Thoracic aorta (tissue), 2 donors: ENCODE measurements around the gene KCNH2. TPM values are rescaled to one million over a fixed set of nuclear protein-coding genes. Genes with fewer than 3 reads are reported as not detected.

Source experiments
- ATAC-seq: fragments of 150-250 bp; one replicate; pipeline ENCODE4 v1.8.0; 2017; ENCODE audit warnings: low read depth; ENCODE audit not compliant: insufficient number of reproducible peaks, low FRiP score
- DNase-seq: peaks from one replicate; pipeline ENCODE4 v3.0.0-alpha.2; 2020; ENCODE audit warnings: low spot score
- H3K27ac ChIP-seq, 2 donors: fragments of 200-600 bp; sonication (generic); 1 replicate in 1 of 2; 2 replicates in 1 of 2; pipeline ENCODE4 v1.5.1; 2016; ENCODE audit warnings: mild to moderate bottlenecking in 2 of 2, moderate library complexity in 2 of 2
- H3K27me3 ChIP-seq: fragments of 200-600 bp; sonication (generic); replicated peaks from 2 replicates; pipeline ENCODE4 v1.6.0; 2016; ENCODE audit warnings: mild to moderate bottlenecking; ENCODE audit not compliant: insufficient read depth
- H3K36me3 ChIP-seq: fragments of 200-600 bp; sonication (generic); one replicate; pipeline ENCODE4 v1.5.1; 2016
- H3K4me1 ChIP-seq, 2 donors: fragments of 200-600 bp; sonication (generic); 1 replicate in 1 of 2; 2 replicates in 1 of 2; pipeline versions ENCODE4 v1.5.1 to v1.6.0; 2016; ENCODE audit warnings: low read depth in 2 of 2, mild to moderate bottlenecking in 1 of 2; ENCODE audit not compliant: control insufficient read depth in 1 of 2
- H3K4me3 ChIP-seq: fragments of 200-600 bp; sonication (generic); 2 replicates; pipeline ENCODE4 v1.5.1; 2016; ENCODE audit warnings: mild to moderate bottlenecking
- H3K9me3 ChIP-seq: fragments of 200-600 bp; sonication (generic); 2 replicates; pipeline ENCODE4 v1.5.1; 2016
- CTCF ChIP-seq: fragments of 200-600 bp; sonication (generic); IDR thresholded peaks from one replicate; pipeline ENCODE4 v1.5.1; 2019; ENCODE audit warnings: antibody characterized with exemption
- total RNA-seq, 2 donors: library from RNA; depleted of rRNA; stranded (reverse); fragments of >200 nt; gene quantifications; one replicate each; pipeline versions ENCODE4 v1.1.0 to v1.2.3, GENCODE V29; 2016

The KCNH2 gene
- total RNA-seq, 2 donors from 2014 or later = 1.2 TPM; not detected in 1

- Histone ChIP-seq H3K36me3 (no peaks in the 10 kb centered on the region), H3K9me3 (no peaks in the 10 kb centered on the region), H3K4me1 (peaks cover 0 to 9% of the 10 kb centered on the region in 2 donors), H3K27me3 (no peaks in the 10 kb centered on the region), H3K27ac (no peak overlapping the region), H3K4me3 (no peak overlapping the region)
- no peak for TF ChIP-seq CTCF
- DNase-seq (no peak), ATAC-seq (no peak)
Observed at GRCh38 chr7:150934045-150934766, 43.9 kb downstream of the KCNH2 start.

- Histone ChIP-seq H3K9me3 (no peaks in the 10 kb centered on the region), H3K27me3 (no peaks in the 10 kb centered on the region), H3K4me3 (no peak overlapping the region), H3K36me3 (no peaks in the 10 kb centered on the region), H3K4me1 (no peaks in the 10 kb centered on the region), H3K27ac (no peak overlapping the region)
- no peak for TF ChIP-seq CTCF
- DNase-seq (no peak), ATAC-seq (no peak)
Observed at GRCh38 chr7:150931199-150931869, 46.8 kb downstream of the KCNH2 start.

- Histone ChIP-seq H3K9me3 (no peaks in the 10 kb centered on the region), H3K4me3 (no peak overlapping the region), H3K4me1 (no peaks in the 10 kb centered on the region), H3K27ac (no peak overlapping the region), H3K36me3 (no peaks in the 10 kb centered on the region), H3K27me3 (no peaks in the 10 kb centered on the region)
- TF ChIP-seq CTCF = no peak
- no peak for ATAC-seq
- DNase-seq = no peak
Observed at GRCh38 chr7:150928541-150928940, 49.6 kb downstream of the KCNH2 start.

GRCh38 chr7:150927956-150928344, 50.2 kb downstream of the KCNH2 start:
- Histone ChIP-seq H3K9me3 (no peaks in the 10 kb centered on the region), H3K27me3 (no peaks in the 10 kb centered on the region), H3K36me3 (no peaks in the 10 kb centered on the region), H3K27ac (no peak overlapping the region), H3K4me1 (no peaks in the 10 kb centered on the region), H3K4me3 (no peak overlapping the region)
- ATAC-seq = no peak
- no peak for DNase-seq
- TF ChIP-seq CTCF = no peak

GRCh38 chr7:150927157-150927955, 50.8 kb downstream of the KCNH2 start:
- Histone ChIP-seq H3K9me3 (no peaks in the 10 kb centered on the region), H3K27ac (no peak overlapping the region), H3K4me1 (no peaks in the 10 kb centered on the region), H3K36me3 (no peaks in the 10 kb centered on the region), H3K4me3 (no peak overlapping the region), H3K27me3 (no peaks in the 10 kb centered on the region)
- ATAC-seq = no peak
- no peak for TF ChIP-seq CTCF
- no peak for DNase-seq
